Activated naive CD8-positive, alpha-beta T cell treated with anti-CD3 and anti-CD28 coated beads for 36 hours (primary cell): ENCODE results near the gene HAVCR1. TPM values are rescaled to one million over a fixed set of nuclear protein-coding genes. Genes with fewer than 3 reads are reported as not detected.
"Not testable (repeated sequence)": the region's sequence is repeated elsewhere in the genome, so short reads cannot be mapped to it uniquely, and the experiment has no call there.

Experiments used
- DNase-seq: peaks from one replicate; pipeline ENCODE4 v3.0.0; 2021
- H3K27ac Mint-ChIP-seq: one replicate; pipeline ENCODE4 v1.8.0; 2022; ENCODE audit warnings: mild to moderate bottlenecking, moderate library complexity, mixed read lengths
- H3K27me3 Mint-ChIP-seq: one replicate; pipeline ENCODE4 v1.8.0; 2022; ENCODE audit warnings: mild to moderate bottlenecking, mixed read lengths
- H3K36me3 Mint-ChIP-seq: one replicate; pipeline ENCODE4 v1.8.0; 2021; ENCODE audit warnings: mild to moderate bottlenecking, mixed read lengths
- H3K4me1 Mint-ChIP-seq: one replicate; pipeline ENCODE4 v1.8.0; 2021; ENCODE audit warnings: mixed read lengths
- H3K4me3 Mint-ChIP-seq: one replicate; pipeline ENCODE4 v1.8.0; 2022; ENCODE audit warnings: mild to moderate bottlenecking, moderate library complexity, mixed read lengths
- H3K9me3 Mint-ChIP-seq: one replicate; pipeline ENCODE4 v1.8.0; 2022; ENCODE audit warnings: mixed read lengths
- total RNA-seq, 2 experiments: library from RNA; stranded (reverse); gene quantifications; one replicate each; pipeline ENCODE4 v1.2.3, GENCODE V29; 2021

HAVCR1 gene
- total RNA-seq, 2 experiments from 2014 or later = 0.22 to 0.89 TPM

GRCh38 chr5:157063776-157064430 lies 5.0 kb upstream of the HAVCR1 start:
- no peaks in the 10 kb centered on the region for H3K9me3 Mint-ChIP-seq
- no peaks in the 10 kb centered on the region for H3K36me3 Mint-ChIP-seq
- no peak for DNase-seq
- no peaks in the 10 kb centered on the region for H3K27me3 Mint-ChIP-seq
- no peak overlapping the region for H3K4me3 Mint-ChIP-seq
- H3K4me1 Mint-ChIP-seq = peaks cover 2% of the 10 kb centered on the region
- H3K27ac Mint-ChIP-seq = no peak overlapping the region

- no peak overlapping the region for H3K27ac Mint-ChIP-seq
- H3K27me3 Mint-ChIP-seq = no peaks in the 10 kb centered on the region
- no peaks in the 10 kb centered on the region for H3K36me3 Mint-ChIP-seq
- no peaks in the 10 kb centered on the region for H3K4me1 Mint-ChIP-seq
- no peaks in the 10 kb centered on the region for H3K9me3 Mint-ChIP-seq
- no peak for DNase-seq
- no peak overlapping the region for H3K4me3 Mint-ChIP-seq
Observed at GRCh38 chr5:157059891-157060290, 975 bp upstream of the HAVCR1 start.

- no peak overlapping the region for H3K4me3 Mint-ChIP-seq
- H3K4me1 Mint-ChIP-seq = no peaks in the 10 kb centered on the region
- no peak overlapping the region for H3K27ac Mint-ChIP-seq
- no peaks in the 10 kb centered on the region for H3K27me3 Mint-ChIP-seq
- DNase-seq = no peak
- no peaks in the 10 kb centered on the region for H3K36me3 Mint-ChIP-seq
- no peaks in the 10 kb centered on the region for H3K9me3 Mint-ChIP-seq
Observed at GRCh38 chr5:157057459-157058370, 1.2 kb downstream of the HAVCR1 start.

GRCh38 chr5:157056848-157057247 lies 2.1 kb downstream of the HAVCR1 start:
- H3K36me3 Mint-ChIP-seq, H3K4me3 Mint-ChIP-seq, H3K9me3 Mint-ChIP-seq, H3K27ac Mint-ChIP-seq, DNase-seq, H3K4me1 Mint-ChIP-seq, H3K27me3 Mint-ChIP-seq: not testable (repeated sequence)

GRCh38 chr5:157051604-157052245 lies 7.2 kb downstream of the HAVCR1 start:
- Mint-ChIP-seq H3K4me1 (peaks cover 37% of the 10 kb centered on the region), H3K9me3 (peaks cover 1% of the 10 kb centered on the region), H3K36me3 (peaks cover 7% of the 10 kb centered on the region), H3K27ac (no peak overlapping the region), H3K4me3 (no peak overlapping the region), H3K27me3 (no peaks in the 10 kb centered on the region)
- DNase-seq = no peak

- no peak for DNase-seq
- peaks cover 3% of the 10 kb centered on the region for H3K9me3 Mint-ChIP-seq
- H3K4me1 Mint-ChIP-seq = peaks cover 49% of the 10 kb centered on the region
- H3K36me3 Mint-ChIP-seq = peaks cover 8% of the 10 kb centered on the region
- no peaks in the 10 kb centered on the region for H3K27me3 Mint-ChIP-seq
- H3K27ac Mint-ChIP-seq = peak overlapping the region; percentile 22
- peak overlapping the region; percentile 60 for H3K4me3 Mint-ChIP-seq
Observed at GRCh38 chr5:157050050-157050449, 8.9 kb downstream of the HAVCR1 start.

GRCh38 chr5:157049605-157050004 lies 9.3 kb downstream of the HAVCR1 start:
- Mint-ChIP-seq H3K9me3 (peaks cover 3% of the 10 kb centered on the region), H3K4me1 (peaks cover 53% of the 10 kb centered on the region), H3K36me3 (peaks cover 8% of the 10 kb centered on the region), H3K27ac (peak overlapping the region; percentile 22), H3K4me3 (peak overlapping the region; percentile 60), H3K27me3 (no peaks in the 10 kb centered on the region)
- DNase-seq = no peak

- Mint-ChIP-seq H3K27me3 (no peaks in the 10 kb centered on the region), H3K9me3 (peaks cover 3% of the 10 kb centered on the region), H3K27ac (no peak overlapping the region), H3K4me3 (no peak overlapping the region), H3K36me3 (peaks cover 8% of the 10 kb centered on the region), H3K4me1 (peaks cover 55% of the 10 kb centered on the region)
- no peak for DNase-seq
Observed at GRCh38 chr5:157047898-157048297, 11.0 kb downstream of the HAVCR1 start.

GRCh38 chr5:157047016-157047415 lies 11.9 kb downstream of the HAVCR1 start:
- peaks cover 55% of the 10 kb centered on the region for H3K4me1 Mint-ChIP-seq

GRCh38 chr5:157046041-157046440 lies 12.9 kb downstream of the HAVCR1 start:
- Mint-ChIP-seq H3K4me3 (no peak overlapping the region), H3K27me3 (no peaks in the 10 kb centered on the region), H3K4me1 (peaks cover 51% of the 10 kb centered on the region), H3K27ac (peak overlapping the region; percentile 57), H3K9me3 (peaks cover 1% of the 10 kb centered on the region), H3K36me3 (peaks cover 13% of the 10 kb centered on the region)
- peak; percentile 11 for DNase-seq

More at GRCh38 chr5:157047016-157047415, 11.9 kb downstream of the HAVCR1 start:
- H3K27ac Mint-ChIP-seq = peak overlapping the region; percentile 18
- not testable (repeated sequence) for H3K9me3 Mint-ChIP-seq, H3K4me3 Mint-ChIP-seq, DNase-seq, H3K27me3 Mint-ChIP-seq, H3K36me3 Mint-ChIP-seq

GRCh38 chr5:157045601-157046000 lies 13.3 kb downstream of the HAVCR1 start:
- DNase-seq = no peak
- peak overlapping the region; percentile 57 for H3K27ac Mint-ChIP-seq
- peaks cover 1% of the 10 kb centered on the region for H3K9me3 Mint-ChIP-seq
- H3K4me1 Mint-ChIP-seq = peaks cover 48% of the 10 kb centered on the region
- no peaks in the 10 kb centered on the region for H3K27me3 Mint-ChIP-seq
- no peak overlapping the region for H3K4me3 Mint-ChIP-seq
- H3K36me3 Mint-ChIP-seq = peaks cover 13% of the 10 kb centered on the region

- no peaks in the 10 kb centered on the region for H3K9me3 Mint-ChIP-seq
- peak overlapping the region; percentile 36 for H3K4me3 Mint-ChIP-seq
- no peak for DNase-seq
- no peaks in the 10 kb centered on the region for H3K27me3 Mint-ChIP-seq
- peaks cover 8% of the 10 kb centered on the region for H3K36me3 Mint-ChIP-seq
- no peak overlapping the region for H3K27ac Mint-ChIP-seq
- H3K4me1 Mint-ChIP-seq = peaks cover 19% of the 10 kb centered on the region
Observed at GRCh38 chr5:157038568-157039187, 20.2 kb downstream of the HAVCR1 start.

GRCh38 chr5:157034106-157035072 lies 24.5 kb downstream of the HAVCR1 start:
- peaks cover 40% of the 10 kb centered on the region for H3K4me1 Mint-ChIP-seq
- not testable (repeated sequence) for H3K9me3 Mint-ChIP-seq, H3K4me3 Mint-ChIP-seq, H3K27ac Mint-ChIP-seq, H3K27me3 Mint-ChIP-seq, DNase-seq
- H3K36me3 Mint-ChIP-seq = peaks cover 10% of the 10 kb centered on the region

GRCh38 chr5:157033071-157033583 lies 25.8 kb downstream of the HAVCR1 start:
- H3K4me3 Mint-ChIP-seq = no peak overlapping the region
- peaks cover 40% of the 10 kb centered on the region for H3K4me1 Mint-ChIP-seq
- no peak overlapping the region for H3K27ac Mint-ChIP-seq
- peaks cover 10% of the 10 kb centered on the region for H3K36me3 Mint-ChIP-seq
- H3K27me3 Mint-ChIP-seq = no peaks in the 10 kb centered on the region
- no peak for DNase-seq
- no peaks in the 10 kb centered on the region for H3K9me3 Mint-ChIP-seq
